Fibroblast of skin of back (primary cell): ENCODE results near the gene OR11H12. TPM values are rescaled to one million over a fixed set of nuclear protein-coding genes. Genes with fewer than 3 reads are reported as not detected.
"Not testable (repeated sequence)": the region's sequence is repeated elsewhere in the genome, so short reads cannot be mapped to it uniquely, and the experiment has no call there.

Experiments used
- DNase-seq: peaks from one replicate; pipeline ENCODE4 v3.0.0-alpha.2; 2013
- polyA plus RNA-seq, 2 experiments: library from polyadenylated mRNA; unstranded; fragments of 120-200 nt; gene quantifications; one replicate each; pipeline ENCODE4 v1.2.1, GENCODE V29; 2013; ENCODE audit not compliant: insufficient read length in 2 of 2

Gene OR11H12
- not detected for polyA plus RNA-seq (2013, experiment 1 of 2; ENCODE audit: insufficient read length)
- polyA plus RNA-seq (2013, experiment 2 of 2; ENCODE audit: insufficient read length), result not detected

GRCh38 chr14:18600817-18601216, at the start of gene OR11H12:
Gene OR11H12, plus strand, starts transcription at chr14:18601117. Its CDS starts 0 bp downstream, at chr14:18601117.
- DNase-seq, result not testable (repeated sequence)

- not testable (repeated sequence) for DNase-seq
Measured at GRCh38 chr14:18582908-18583307, 18.0 kb upstream of the OR11H12 start.

- not testable (repeated sequence) for DNase-seq
Measured at GRCh38 chr14:18626610-18627213, 25.8 kb downstream of the OR11H12 start.

- DNase-seq, result not testable (repeated sequence)
Measured at GRCh38 chr14:18636066-18636465, 35.1 kb downstream of the OR11H12 start.

GRCh38 chr14:18638032-18638431, 37.1 kb downstream of the OR11H12 start:
- DNase-seq, result not testable (repeated sequence)

GRCh38 chr14:18638785-18639184, 37.9 kb downstream of the OR11H12 start:
- DNase-seq, result not testable (repeated sequence)

GRCh38 chr14:18646075-18646730, 45.3 kb downstream of the OR11H12 start:
- DNase-seq, result not testable (repeated sequence)
